GM21381 (cell line): ENCODE results near the gene RBM8A.

Experiments
- ATAC-seq: cut with Tn5 transposase; IDR thresholded peaks from one replicate; pipeline ENCODE4 v1.9.1; 2021; ENCODE audit warnings: mild to moderate bottlenecking, moderate library complexity; ENCODE audit not compliant: unreplicated experiment

RBM8A gene

GRCh38 chr1:145884675-145885074 lies 42.6 kb downstream of the RBM8A start:
- no peak for ATAC-seq

- ATAC-seq, result no peak
Measured at GRCh38 chr1:145879775-145880174, 47.5 kb downstream of the RBM8A start.

- ATAC-seq, result no peak
Measured at GRCh38 chr1:145878724-145879123, 48.6 kb downstream of the RBM8A start.

GRCh38 chr1:145877923-145878486 lies 49.3 kb downstream of the RBM8A start:
- no peak for ATAC-seq

- ATAC-seq, result no peak
Measured at GRCh38 chr1:145874646-145875045, 52.6 kb downstream of the RBM8A start.

GRCh38 chr1:145871994-145872924 lies 55.0 kb downstream of the RBM8A start:
- no peak for ATAC-seq
